Measurements from ENCODE around the gene PRICKLE4. TPM values are rescaled to one million over a fixed set of nuclear protein-coding genes. Genes with fewer than 3 reads are reported as not detected.

PRICKLE4 gene
- total and polyA plus RNA-seq, 2 of the 13 experiments (the other 11 are each of a cell fraction or from before 2014, with no cell fraction given) = 0.92 to 1.2 TPM

DNA sequence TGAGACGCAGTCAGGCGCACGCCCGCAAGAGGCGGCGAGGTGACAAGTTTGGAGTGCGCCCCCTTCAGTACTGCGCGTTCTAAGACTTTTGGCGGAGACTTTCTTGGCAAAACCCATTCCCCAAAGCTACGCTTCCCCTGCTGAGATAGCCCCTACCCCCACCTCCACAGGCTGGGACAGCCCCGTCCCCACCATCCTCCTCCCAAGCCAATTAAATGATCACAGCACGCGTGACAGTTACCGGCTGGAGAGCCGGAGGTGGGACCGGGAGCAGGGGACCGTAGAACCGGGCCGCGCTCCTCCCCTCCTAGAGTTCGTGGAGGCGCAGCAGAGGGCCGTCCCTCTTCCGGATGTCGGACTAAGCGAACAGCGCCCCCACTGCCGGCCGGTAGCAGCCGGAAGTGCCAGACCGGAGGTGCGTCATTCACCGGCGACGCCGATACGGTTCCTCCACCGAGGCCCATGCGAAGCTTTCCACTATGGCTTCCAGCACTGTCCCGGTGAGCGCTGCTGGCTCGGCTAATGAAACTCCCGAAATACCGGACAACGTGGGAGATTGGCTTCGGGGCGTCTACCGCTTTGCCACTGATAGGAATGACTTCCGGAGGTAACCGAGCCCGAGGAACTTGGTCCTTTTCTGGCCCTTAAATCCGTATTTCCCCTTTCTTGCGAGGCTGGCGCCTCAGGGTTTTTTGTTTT, 6.8 kb downstream of the PRICKLE4 start, which contains the start of gene TOMM6 (continued):
- TF ChIP-seq NKX3-1 (CRISPR knock-in tag; IDR thresholded peaks at IDR 0.05) (peak; percentile 53; the same call in 1 of the 2 replicates), ZBTB8A (CRISPR knock-in tag; IDR thresholded peaks at IDR 0.05; ENCODE audit: borderline replicate concordance, low read depth) (no peak), HNRNPH1 (optimal IDR thresholded peaks at IDR 0.05; ENCODE audit: low read depth, low read length) (no peak), HMG20B (CRISPR knock-in tag; conservative IDR thresholded peaks at IDR 0.05) (peak; percentile 69), ATAD3A (CRISPR knock-in tag; IDR thresholded peaks at IDR 0.05) (peak; percentile 39; the same call in 1 of the 2 replicates), ZNF629 (CRISPR knock-in tag; conservative IDR thresholded peaks at IDR 0.05) (no peak; the same call in 1 of the 2 replicates), ZNF101 (CRISPR knock-in tag; IDR thresholded peaks at IDR 0.05; ENCODE audit: borderline replicate concordance, low read depth) (no peak), ZNF747 (CRISPR knock-in tag; IDR thresholded peaks at IDR 0.05; ENCODE audit: borderline replicate concordance) (peak; percentile 94), NBN (conservative IDR thresholded peaks at IDR 0.05) (no peak), MYNN (CRISPR knock-in tag; IDR thresholded peaks at IDR 0.05; ENCODE audit: low read depth) (no peak), PHF20 (CRISPR knock-in tag; IDR thresholded peaks at IDR 0.05) (peak; percentile 100), JUNB (CRISPR knock-in tag; IDR thresholded peaks at IDR 0.05; ENCODE audit: borderline replicate concordance) (no peak), FOXC1 (CRISPR knock-in tag; IDR thresholded peaks at IDR 0.05; ENCODE audit: borderline replicate concordance) (peak; percentile 79; the same call in 1 of the 2 replicates), GTF3A (CRISPR knock-in tag; conservative IDR thresholded peaks at IDR 0.05) (no peak; the same call in 1 of the 2 replicates), ASH2L (IDR thresholded peaks at IDR 0.05; ENCODE audit: insufficient read length, low read depth, low read length) (peak; percentile 73), FOXP1 (IDR thresholded peaks at IDR 0.05) (no peak), FOXP1 (CRISPR knock-in tag; IDR thresholded peaks at IDR 0.05) (peak; percentile 38), MZF1 (CRISPR knock-in tag; IDR thresholded peaks at IDR 0.05; ENCODE audit: borderline replicate concordance) (0 out of 2 replicates have a peak, but pooled peaks have one; percentile 48), HCFC1 (IDR thresholded peaks at IDR 0.05; ENCODE audit: low read depth, low read length) (peak; percentile 85), ZFX (CRISPR knock-in tag; IDR thresholded peaks at IDR 0.05; ENCODE audit: low read depth) (peak; percentile 96), NFE2L1 (CRISPR knock-in tag; IDR thresholded peaks at IDR 0.05; ENCODE audit: borderline replicate concordance) (no peak), SMAD9 (CRISPR knock-in tag; IDR thresholded peaks at IDR 0.05) (no peak), NR2C2 (CRISPR knock-in tag; IDR thresholded peaks at IDR 0.05; ENCODE audit: borderline replicate concordance) (peak; percentile 93), PHF8 (CRISPR knock-in tag; IDR thresholded peaks at IDR 0.05) (peak; percentile 97)
- TF ChIP-seq, protein P1, sequence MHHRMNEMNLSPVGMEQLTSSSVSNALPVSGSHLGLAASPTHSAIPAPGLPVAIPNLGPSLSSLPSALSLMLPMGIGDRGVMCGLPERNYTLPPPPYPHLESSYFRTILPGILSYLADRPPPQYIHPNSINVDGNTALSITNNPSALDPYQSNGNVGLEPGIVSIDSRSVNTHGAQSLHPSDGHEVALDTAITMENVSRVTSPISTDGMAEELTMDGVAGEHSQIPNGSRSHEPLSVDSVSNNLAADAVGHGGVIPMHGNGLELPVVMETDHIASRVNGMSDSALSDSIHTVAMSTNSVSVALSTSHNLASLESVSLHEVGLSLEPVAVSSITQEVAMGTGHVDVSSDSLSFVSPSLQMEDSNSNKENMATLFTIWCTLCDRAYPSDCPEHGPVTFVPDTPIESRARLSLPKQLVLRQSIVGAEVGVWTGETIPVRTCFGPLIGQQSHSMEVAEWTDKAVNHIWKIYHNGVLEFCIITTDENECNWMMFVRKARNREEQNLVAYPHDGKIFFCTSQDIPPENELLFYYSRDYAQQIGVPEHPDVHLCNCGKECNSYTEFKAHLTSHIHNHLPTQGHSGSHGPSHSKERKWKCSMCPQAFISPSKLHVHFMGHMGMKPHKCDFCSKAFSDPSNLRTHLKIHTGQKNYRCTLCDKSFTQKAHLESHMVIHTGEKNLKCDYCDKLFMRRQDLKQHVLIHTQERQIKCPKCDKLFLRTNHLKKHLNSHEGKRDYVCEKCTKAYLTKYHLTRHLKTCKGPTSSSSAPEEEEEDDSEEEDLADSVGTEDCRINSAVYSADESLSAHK (CRISPR knock-in tag; IDR thresholded peaks at IDR 0.05; ENCODE audit: borderline replicate concordance) = no peak
- TF ChIP-seq, protein P2, sequence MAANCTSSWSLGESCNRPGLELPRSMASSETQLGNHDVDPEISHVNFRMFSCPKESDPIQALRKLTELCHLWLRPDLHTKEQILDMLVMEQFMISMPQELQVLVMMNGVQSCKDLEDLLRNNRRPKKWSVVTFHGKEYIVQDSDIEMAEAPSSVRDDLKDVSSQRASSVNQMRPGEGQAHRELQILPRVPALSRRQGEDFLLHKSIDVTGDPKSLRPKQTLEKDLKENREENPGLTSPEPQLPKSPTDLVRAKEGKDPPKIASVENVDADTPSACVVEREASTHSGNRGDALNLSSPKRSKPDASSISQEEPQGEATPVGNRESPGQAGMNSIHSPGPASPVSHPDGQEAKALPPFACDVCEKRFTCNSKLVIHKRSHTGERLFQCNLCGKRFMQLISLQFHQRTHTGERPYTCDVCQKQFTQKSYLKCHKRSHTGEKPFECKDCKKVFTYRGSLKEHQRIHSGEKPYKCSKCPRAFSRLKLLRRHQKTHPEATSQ (CRISPR knock-in tag; IDR thresholded peaks at IDR 0.05; ENCODE audit: borderline replicate concordance) = peak; percentile 89; the same call in 1 of the 2 replicates
- TF ChIP-seq, protein P3, sequence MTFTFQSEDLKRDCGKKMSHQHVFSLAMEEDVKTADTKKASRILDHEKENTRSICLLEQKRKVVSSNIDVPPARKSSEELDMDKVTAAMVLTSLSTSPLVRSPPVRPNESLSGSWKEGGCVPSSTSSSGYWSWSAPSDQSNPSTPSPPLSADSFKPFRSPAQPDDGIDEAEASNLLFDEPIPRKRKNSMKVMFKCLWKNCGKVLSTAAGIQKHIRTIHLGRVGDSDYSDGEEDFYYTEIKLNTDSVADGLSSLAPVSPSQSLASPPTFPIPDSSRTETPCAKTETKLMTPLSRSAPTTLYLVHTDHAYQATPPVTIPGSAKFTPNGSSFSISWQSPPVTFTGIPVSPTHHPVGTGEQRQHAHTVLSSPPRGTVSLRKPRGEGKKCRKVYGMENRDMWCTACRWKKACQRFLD (CRISPR knock-in tag; IDR thresholded peaks at IDR 0.05; ENCODE audit: borderline replicate concordance) = no peak

Measured in HepG2 (cell line).